SJCRH30 (cell line): ENCODE measurements around the gene RPA3. TPM values are rescaled to one million over a fixed set of nuclear protein-coding genes. Genes with fewer than 3 reads are reported as not detected.

ENCODE experiments used
- DNase-seq, 2 experiments: peaks; one replicate each; pipeline ENCODE4 v3.0.0-alpha.2; 2015 to 2020
- H3K27ac ChIP-seq: fragments of 250-450 bp; sonication (Bioruptor Pico); 2 replicates; pipeline ENCODE4 v1.5.1; 2020; ENCODE audit warnings: mild to moderate bottlenecking, moderate library complexity
- H3K27me3 ChIP-seq: fragments of 250-450 bp; sonication (Bioruptor Pico); 2 replicates; pipeline ENCODE4 v1.5.1; 2020; ENCODE audit warnings: mild to moderate bottlenecking, moderate library complexity
- H3K36me3 ChIP-seq: fragments of 250-450 bp; sonication (Bioruptor Pico); 2 replicates; pipeline ENCODE4 v1.5.1; 2020; ENCODE audit warnings: mild to moderate bottlenecking, moderate library complexity
- H3K4me1 ChIP-seq: fragments of 250-450 bp; sonication (Bioruptor Pico); 2 replicates; pipeline ENCODE4 v1.5.1; 2020; ENCODE audit warnings: mild to moderate bottlenecking, moderate library complexity
- H3K4me3 ChIP-seq: fragments of 250-450 bp; sonication (Bioruptor Pico); 2 replicates; pipeline ENCODE4 v1.5.1; 2020; ENCODE audit warnings: mild to moderate bottlenecking, moderate library complexity
- H3K9me3 ChIP-seq: fragments of 250-450 bp; sonication (Bioruptor Pico); replicated peaks from 2 replicates; pipeline ENCODE4 v1.5.1; 2020; ENCODE audit warnings: mild to moderate bottlenecking, moderate library complexity
- total RNA-seq: library from RNA; depleted of rRNA; stranded (reverse); fragments of >200 nt; shearing (Covaris generic); gene quantifications from 2 replicates; pipeline ENCODE4 v1.2.3, GENCODE V29; 2014

The RPA3 gene
- total RNA-seq, 1 experiment from 2014 or later = 91.5 TPM

- Histone ChIP-seq H3K4me3 (no peak overlapping the region), H3K9me3 (no peaks in the 10 kb centered on the region), H3K4me1 (peaks cover 22% of the 10 kb centered on the region), H3K27ac (peak overlapping the region; percentile 24), H3K36me3 (no peaks in the 10 kb centered on the region), H3K27me3 (no peaks in the 10 kb centered on the region)
- no peak for DNase-seq
These were observed 11.2 kb downstream of the RPA3 start for GRCh38 chr7:7707246-7707645.

DNA sequence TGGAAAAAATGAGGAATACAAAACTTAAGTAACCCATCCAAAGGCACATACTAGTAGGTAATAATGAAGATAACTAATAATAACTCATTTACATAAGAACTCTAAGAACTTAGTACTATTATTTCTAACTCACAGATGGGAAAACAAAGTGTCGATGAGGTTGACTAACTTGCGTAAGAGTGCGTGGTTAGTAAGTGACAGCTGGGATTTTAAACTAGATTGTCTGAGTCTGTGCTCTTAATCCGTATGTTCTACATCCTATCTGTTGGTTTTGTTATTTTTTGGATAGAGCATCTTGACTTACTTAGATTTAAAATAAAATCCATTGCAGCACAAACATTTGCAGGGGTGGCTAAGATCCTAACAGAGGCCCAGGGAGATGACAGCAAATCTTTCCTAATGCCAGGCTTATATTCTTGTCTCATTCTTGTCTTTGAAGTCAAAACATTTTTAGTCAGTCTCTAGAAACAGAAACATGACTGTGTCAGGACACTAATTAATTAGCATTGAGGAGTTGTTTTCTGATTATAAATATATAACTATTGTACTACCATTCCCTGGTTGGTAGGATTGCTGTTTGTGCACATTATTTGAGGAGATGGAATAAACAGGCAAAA lies 11.7 kb downstream of the RPA3 start:
- no peaks in the 10 kb centered on the region for H3K36me3 ChIP-seq
- H3K9me3 ChIP-seq = no peaks in the 10 kb centered on the region
- DNase-seq = peak in 1 of 2 experiments; percentile 52
- H3K4me1 ChIP-seq = peaks cover 22% of the 10 kb centered on the region
- H3K27me3 ChIP-seq = no peaks in the 10 kb centered on the region
- no peak overlapping the region for H3K4me3 ChIP-seq
- peak overlapping the region; percentile 12 for H3K27ac ChIP-seq

GRCh38 chr7:7706101-7706511 lies 12.3 kb downstream of the RPA3 start:
- no peak for DNase-seq
- peak overlapping the region; percentile 12; the same call in 1 of the 2 replicates for H3K27ac ChIP-seq
- peaks cover 22% of the 10 kb centered on the region for H3K4me1 ChIP-seq
- H3K36me3 ChIP-seq = no peaks in the 10 kb centered on the region
- no peak overlapping the region for H3K4me3 ChIP-seq
- no peaks in the 10 kb centered on the region for H3K9me3 ChIP-seq
- H3K27me3 ChIP-seq = no peaks in the 10 kb centered on the region

DNA sequence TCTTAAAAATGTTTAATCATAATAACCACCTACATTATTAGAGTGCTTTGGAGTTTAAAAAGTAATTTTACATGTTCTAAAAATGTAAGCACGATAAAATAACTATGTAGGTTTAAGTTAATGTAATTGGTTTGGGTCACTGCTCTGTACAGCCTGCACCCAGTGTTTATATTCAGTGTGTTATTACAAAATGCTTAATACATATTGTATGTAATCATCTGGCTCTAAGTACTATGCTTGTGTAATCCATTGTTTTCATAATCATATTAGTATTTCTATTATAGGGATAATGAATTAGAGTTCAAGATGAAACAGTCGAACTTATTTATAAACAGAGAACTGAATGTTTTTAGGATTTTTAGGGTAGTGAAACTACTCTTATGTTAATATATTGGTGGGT lies 13.1 kb downstream of the RPA3 start:
- H3K27ac ChIP-seq = no peak overlapping the region
- no peak overlapping the region for H3K4me3 ChIP-seq
- DNase-seq = no peak

DNA sequence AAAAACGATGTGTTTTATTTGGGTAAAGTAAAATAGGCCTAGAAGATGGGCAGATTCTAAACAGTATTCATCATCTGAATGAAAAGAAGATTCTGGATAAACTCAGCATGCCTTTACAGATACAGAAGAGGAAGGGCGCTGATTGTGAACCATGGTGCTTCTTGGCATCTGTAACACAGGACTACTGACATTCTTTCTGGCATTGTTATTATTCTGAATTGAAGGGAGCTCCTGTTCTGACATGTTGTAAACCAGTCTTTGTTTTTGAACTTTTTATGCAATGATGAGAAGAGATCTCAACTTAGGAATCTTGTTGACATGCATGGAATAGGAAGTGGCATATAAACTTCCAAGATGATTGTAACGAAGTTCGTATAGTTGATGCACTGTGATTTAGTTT lies 13.5 kb downstream of the RPA3 start:
- no peak for DNase-seq

More for the DNA sequence above, 13.1 kb downstream of the RPA3 start:
- no peaks in the 10 kb centered on the region for H3K36me3 ChIP-seq
- H3K9me3 ChIP-seq = no peaks in the 10 kb centered on the region
- H3K4me1 ChIP-seq = peaks cover 22% of the 10 kb centered on the region
- no peaks in the 10 kb centered on the region for H3K27me3 ChIP-seq

DNA sequence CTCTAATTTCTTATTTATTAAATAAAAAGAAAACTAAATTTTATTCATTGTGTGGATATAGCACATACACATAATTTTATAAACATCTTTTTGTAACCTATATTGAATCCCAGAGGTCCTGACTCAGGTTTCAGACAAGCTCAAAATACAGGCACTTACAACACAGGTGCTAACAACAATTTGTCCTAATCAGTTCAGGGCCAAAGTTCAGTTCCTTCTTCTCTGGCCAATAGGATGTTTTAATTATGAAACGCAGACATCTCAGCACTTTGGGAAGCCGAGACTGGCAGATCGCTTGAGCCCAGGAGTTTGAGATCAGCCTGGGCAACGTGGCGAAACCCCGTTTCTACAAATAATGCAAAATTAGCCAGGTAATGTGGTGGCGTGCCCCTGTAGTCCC lies 15.0 kb downstream of the RPA3 start:
- H3K9me3 ChIP-seq = no peaks in the 10 kb centered on the region
- no peaks in the 10 kb centered on the region for H3K27me3 ChIP-seq
- H3K27ac ChIP-seq = no peak overlapping the region
- peaks cover 22% of the 10 kb centered on the region for H3K4me1 ChIP-seq
- H3K36me3 ChIP-seq = no peaks in the 10 kb centered on the region
- no peak overlapping the region for H3K4me3 ChIP-seq
- DNase-seq = no peak

More for the DNA sequence above, 13.5 kb downstream of the RPA3 start:
- Histone ChIP-seq H3K4me1 (peaks cover 22% of the 10 kb centered on the region), H3K4me3 (no peak overlapping the region), H3K27me3 (no peaks in the 10 kb centered on the region), H3K36me3 (no peaks in the 10 kb centered on the region), H3K9me3 (no peaks in the 10 kb centered on the region), H3K27ac (no peak overlapping the region)

- Histone ChIP-seq H3K27ac (no peak overlapping the region), H3K27me3 (no peaks in the 10 kb centered on the region), H3K36me3 (no peaks in the 10 kb centered on the region), H3K4me1 (peaks cover 16% of the 10 kb centered on the region), H3K4me3 (no peak overlapping the region), H3K9me3 (no peaks in the 10 kb centered on the region)
- no peak for DNase-seq
These were observed 15.6 kb downstream of the RPA3 start for GRCh38 chr7:7702826-7703225.

DNA sequence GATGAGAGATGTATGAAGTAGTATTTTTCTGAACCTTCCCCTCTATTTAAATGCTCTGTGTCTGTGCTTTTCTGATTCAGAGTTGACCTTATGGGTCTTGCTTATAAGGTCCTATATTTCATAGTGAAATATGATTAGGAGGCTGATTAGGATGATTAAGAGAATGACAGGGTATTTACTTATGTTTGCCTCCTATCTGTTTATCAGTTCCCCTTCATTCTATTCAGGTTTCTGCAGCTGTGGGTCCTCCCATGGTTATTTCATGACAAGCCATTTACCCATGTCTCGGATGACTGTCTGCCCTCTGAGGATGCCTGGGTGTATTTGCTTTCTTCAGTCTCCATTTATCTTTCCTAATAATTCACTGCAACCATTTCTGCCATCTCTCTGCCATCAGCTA lies 16.9 kb downstream of the RPA3 start:
- no peak overlapping the region for H3K4me3 ChIP-seq
- no peaks in the 10 kb centered on the region for H3K9me3 ChIP-seq
- peaks cover 3% of the 10 kb centered on the region for H3K4me1 ChIP-seq
- no peaks in the 10 kb centered on the region for H3K36me3 ChIP-seq
- no peaks in the 10 kb centered on the region for H3K27me3 ChIP-seq
- no peak overlapping the region for H3K27ac ChIP-seq
- no peak for DNase-seq

DNA sequence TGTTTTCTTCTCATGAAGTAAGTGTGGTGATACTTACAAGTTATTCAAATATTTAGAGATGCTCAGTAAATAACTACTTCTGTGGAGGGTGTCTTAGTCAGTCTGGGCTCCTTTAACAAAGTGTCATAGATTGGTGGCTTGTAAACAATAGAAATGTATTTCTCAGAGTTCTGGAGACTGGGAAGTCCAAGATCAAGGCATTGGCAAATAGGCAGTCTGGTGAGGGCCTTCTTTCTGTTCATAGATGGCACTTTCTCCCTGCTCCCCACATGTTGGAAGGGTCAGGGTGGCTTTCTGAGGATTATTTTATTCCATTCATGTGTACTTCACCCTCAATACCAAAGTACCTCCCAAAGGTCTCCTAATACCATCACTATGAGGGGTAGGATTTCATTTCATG lies 18.4 kb downstream of the RPA3 start:
- H3K27ac ChIP-seq = no peak overlapping the region

GRCh38 chr7:7699380-7699779 lies 19.0 kb downstream of the RPA3 start:
- H3K36me3 ChIP-seq = no peaks in the 10 kb centered on the region
- no peak overlapping the region for H3K27ac ChIP-seq
- no peaks in the 10 kb centered on the region for H3K27me3 ChIP-seq
- H3K9me3 ChIP-seq = no peaks in the 10 kb centered on the region
- no peaks in the 10 kb centered on the region for H3K4me1 ChIP-seq
- no peak for DNase-seq
- no peak overlapping the region for H3K4me3 ChIP-seq

More for the DNA sequence above, 18.4 kb downstream of the RPA3 start:
- no peaks in the 10 kb centered on the region for H3K36me3 ChIP-seq
- no peaks in the 10 kb centered on the region for H3K4me1 ChIP-seq
- no peak overlapping the region for H3K4me3 ChIP-seq
- no peaks in the 10 kb centered on the region for H3K9me3 ChIP-seq
- no peaks in the 10 kb centered on the region for H3K27me3 ChIP-seq
- DNase-seq = no peak

GRCh38 chr7:7698930-7699329 lies 19.5 kb downstream of the RPA3 start:
- Histone ChIP-seq H3K4me3 (no peak overlapping the region), H3K27me3 (no peaks in the 10 kb centered on the region), H3K9me3 (no peaks in the 10 kb centered on the region), H3K27ac (no peak overlapping the region), H3K4me1 (peaks cover 2% of the 10 kb centered on the region), H3K36me3 (no peaks in the 10 kb centered on the region)
- DNase-seq = no peak

DNA sequence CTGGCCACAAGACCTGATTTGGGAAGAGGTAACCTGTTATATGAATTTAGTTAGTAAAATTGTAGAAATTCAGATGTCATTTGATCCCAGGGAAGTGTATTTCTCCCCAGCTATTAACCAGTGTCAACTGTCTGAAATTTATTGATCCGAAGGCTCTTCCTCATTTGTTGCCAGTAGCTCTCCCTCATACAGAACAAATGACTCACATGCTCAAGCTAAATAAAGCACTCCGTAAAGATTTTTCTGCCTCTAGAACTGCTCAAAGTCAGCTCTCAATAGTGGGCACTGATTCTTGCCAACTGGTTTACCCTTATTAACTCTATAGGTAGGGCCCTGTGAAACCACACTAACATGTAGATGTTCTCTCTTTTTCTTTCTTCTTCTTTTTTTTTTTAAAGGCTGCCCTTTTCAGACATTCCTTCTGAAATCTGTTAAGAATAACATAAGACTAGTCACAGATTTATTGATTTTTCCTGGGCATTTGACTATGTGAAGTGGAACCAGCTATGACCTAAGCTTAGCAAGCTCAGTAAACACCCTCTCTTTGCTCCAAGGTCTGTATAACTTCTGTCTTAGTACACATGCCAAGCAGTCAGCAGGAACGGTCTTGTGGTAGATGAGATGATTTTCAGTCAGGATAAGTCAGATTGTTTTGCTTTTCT lies 21.8 kb downstream of the RPA3 start:
- Histone ChIP-seq H3K9me3 (no peaks in the 10 kb centered on the region), H3K27me3 (no peaks in the 10 kb centered on the region), H3K27ac (no peak overlapping the region), H3K4me3 (no peak overlapping the region), H3K4me1 (peaks cover 6% of the 10 kb centered on the region), H3K36me3 (no peaks in the 10 kb centered on the region)
- DNase-seq = no peak

- Histone ChIP-seq H3K36me3 (no peaks in the 10 kb centered on the region), H3K9me3 (no peaks in the 10 kb centered on the region), H3K4me1 (peaks cover 6% of the 10 kb centered on the region), H3K27me3 (no peaks in the 10 kb centered on the region), H3K27ac (no peak overlapping the region), H3K4me3 (no peak overlapping the region)
- no peak for DNase-seq
These were observed 23.1 kb downstream of the RPA3 start for GRCh38 chr7:7695111-7695817.

DNA sequence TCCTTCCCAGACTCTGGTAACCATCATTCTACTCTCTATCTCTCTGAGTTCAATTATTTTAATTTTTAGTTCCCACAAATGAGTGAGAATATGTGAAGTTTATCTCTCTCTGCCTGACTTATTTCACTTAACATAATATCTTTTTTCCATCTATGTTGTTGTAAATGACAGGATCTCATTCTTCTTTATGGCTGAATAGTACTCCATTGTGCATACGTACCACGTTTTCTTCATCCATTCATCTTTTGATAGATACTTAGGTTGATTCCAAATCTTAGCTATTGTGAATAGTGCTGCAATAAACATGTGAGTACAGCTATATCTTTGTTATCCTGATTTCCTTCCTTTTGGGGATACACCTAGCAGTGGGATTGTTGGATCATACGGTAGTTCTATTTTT lies 23.9 kb downstream of the RPA3 start:
- peaks cover 6% of the 10 kb centered on the region for H3K4me1 ChIP-seq
- H3K27ac ChIP-seq = no peak overlapping the region
- H3K4me3 ChIP-seq = no peak overlapping the region
- no peaks in the 10 kb centered on the region for H3K27me3 ChIP-seq
- no peak for DNase-seq
- no peaks in the 10 kb centered on the region for H3K9me3 ChIP-seq
- H3K36me3 ChIP-seq = no peaks in the 10 kb centered on the region

GRCh38 chr7:7693881-7694280 lies 24.5 kb downstream of the RPA3 start:
- Histone ChIP-seq H3K27me3 (no peaks in the 10 kb centered on the region), H3K27ac (no peak overlapping the region), H3K4me3 (no peak overlapping the region), H3K9me3 (no peaks in the 10 kb centered on the region), H3K36me3 (no peaks in the 10 kb centered on the region), H3K4me1 (peaks cover 6% of the 10 kb centered on the region)
- DNase-seq = peak in 1 of 2 experiments; percentile 26
